HepG2 (cell line): Measurements from ENCODE around the gene CTU2. TPM values are rescaled to one million over a fixed set of nuclear protein-coding genes. Genes with fewer than 3 reads are reported as not detected.

Experiments
- ATAC-seq: fragments of 200-7000 bp; cut with Tn5 transposase; 3 replicates; pipeline ENCODE4 v1.9.1; 2020; ENCODE audit warnings: mild to moderate bottlenecking, moderate library complexity
- BruUV-seq: library from RNA; stranded (reverse); fragments of 400-500 nt; replicated peaks from 2 replicates; lab custom pipeline; 2021; lab: Mats Ljungman, UMichigan
- CTCF ChIA-PET: fragments of 300-600 bp; formaldehyde crosslinking; extraction: SDS; loops from one replicate; lab custom pipeline; 2021; ENCODE audit warnings: low total read pairs, inconsistent platforms, low intra/inter-chr PET ratio; lab: Yijun Ruan, JAX
- POLR2A ChIA-PET: fragments of 350-600 bp; sonication (Branson Sonifier 250); formaldehyde crosslinking; loops from one replicate; lab custom pipeline; 2020; ENCODE audit warnings: antibody characterized with exemption, inconsistent platforms; lab: Yijun Ruan, JAX
- DNase-seq: peaks from one replicate; pipeline ENCODE4 v3.0.0-alpha.2; 2015; ENCODE audit warnings: low spot score
- FAIRE-seq: peaks from 3 replicates; lab custom pipeline; 2011; peaks lifted over from hg19 to GRCh38; lab: Jason Lieb, UNC
- H2AFZ ChIP-seq: one replicate; pipeline ENCODE4 v1.6.1; 2011; ENCODE audit warnings: low read length, inconsistent platforms
- H3K27ac ChIP-seq: fragments of 300-600 bp; 3 replicates; pipeline ENCODE4 v1.8.0; 2011; ENCODE audit warnings: mixed run types, mild to moderate bottlenecking, mixed read lengths, low read length, inconsistent platforms; ENCODE audit not compliant: insufficient read depth; ENCODE audit errors: extremely low read length
- H3K27me3 ChIP-seq, 2 experiments: fragments of 200-600 bp in 1 of 2; 2 replicates in 1 of 2; 3 replicates in 1 of 2; pipeline versions ENCODE4 v1.6.0 to v1.8.0; 2011; ENCODE audit warnings: low read length in 2 of 2, mild to moderate bottlenecking in 2 of 2, moderate library complexity in 2 of 2, inconsistent platforms in 1 of 2; ENCODE audit not compliant: insufficient read depth in 2 of 2, control insufficient read depth in 1 of 2
- H3K36me3 ChIP-seq, 2 experiments: fragments of 200-600 bp in 1 of 2; replicated peaks in 1 of 2; 2 replicates in 1 of 2; 3 replicates in 1 of 2; pipeline versions ENCODE4 v1.5.1 to v1.8.0; 2011; ENCODE audit warnings: low read length in 2 of 2, inconsistent platforms in 1 of 2; ENCODE audit not compliant: insufficient read depth in 2 of 2, control insufficient read depth in 1 of 2
- H3K4me1 ChIP-seq: 2 replicates; pipeline ENCODE4 v1.5.1; 2012; ENCODE audit warnings: low read length, inconsistent platforms; ENCODE audit not compliant: insufficient read depth
- H3K4me2 ChIP-seq: 2 replicates; pipeline ENCODE4 v1.6.0; 2011; ENCODE audit warnings: low read depth, low read length, inconsistent platforms
- H3K4me3 ChIP-seq, 3 experiments: fragments of 200-600 bp in 1 of 3; sonication (generic), shearing (Covaris generic) in 1 of 3; replicated peaks in 1 of 3; 2 replicates each; pipeline ENCODE4 v1.5.1; 2011 to 2016; ENCODE audit warnings: low read length in 3 of 3, inconsistent platforms in 2 of 3, low read depth in 2 of 3, mild to moderate bottlenecking in 2 of 3, control low read depth in 1 of 3, mixed read lengths in 1 of 3; ENCODE audit not compliant: insufficient read depth in 1 of 3
- H3K79me2 ChIP-seq: one replicate; pipeline ENCODE4 v1.6.1; 2011; ENCODE audit warnings: low read length, inconsistent platforms; ENCODE audit not compliant: insufficient read depth
- H3K9ac ChIP-seq: 2 replicates; pipeline ENCODE4 v1.6.0; 2011; ENCODE audit warnings: mild to moderate bottlenecking, low read depth, low read length, inconsistent platforms; ENCODE audit not compliant: insufficient read depth
- H3K9me3 ChIP-seq: 2 replicates; pipeline ENCODE4 v1.5.1; 2012; ENCODE audit warnings: mild to moderate bottlenecking, low read length
- H4K20me1 ChIP-seq: 2 replicates; pipeline ENCODE4 v1.6.0; 2011; ENCODE audit warnings: inconsistent platforms, mild to moderate bottlenecking, low read length, moderate library complexity; ENCODE audit not compliant: insufficient read depth
- NR2C2 ChIP-seq: sonication (generic); formaldehyde crosslinking; IDR thresholded peaks from 2 replicates; pipeline ENCODE4 v1.4.0; 2020; ENCODE audit warnings: missing genetic modification reagents, mild to moderate bottlenecking, moderate library complexity, borderline replicate concordance
- RFX3 ChIP-seq: IDR thresholded peaks from 2 replicates; pipeline ENCODE4 v1.6.1; 2016; ENCODE audit warnings: missing biosample characterization, missing genetic modification reagents
- ZBTB8A ChIP-seq: sonication (generic); formaldehyde crosslinking; IDR thresholded peaks from 2 replicates; pipeline ENCODE4 v1.4.0; 2020; ENCODE audit warnings: mild to moderate bottlenecking, low read depth, missing genetic modification reagents, borderline replicate concordance
- ZNF337 ChIP-seq: sonication (generic); formaldehyde crosslinking; IDR thresholded peaks from 2 replicates; pipeline ENCODE4 v1.5.1; 2020; ENCODE audit warnings: missing genetic modification reagents, low read depth, mild to moderate bottlenecking, borderline replicate concordance
- ZNF629 ChIP-seq: sonication (generic); formaldehyde crosslinking; conservative IDR thresholded peaks from 2 replicates; pipeline ENCODE4 v1.5.0; 2020; ENCODE audit warnings: missing genetic modification reagents
- ZNF713 ChIP-seq: sonication (generic); formaldehyde crosslinking; IDR thresholded peaks from 2 replicates; pipeline ENCODE4 v1.4.0; 2020; ENCODE audit warnings: mild to moderate bottlenecking, missing genetic modification reagents
- WGBS: methylation state at CpG from one replicate; pipeline ENCODE4 v1.1.6; 2017; ENCODE audit warnings: low lambda C conversion rate; 5-methylcytosine and 5-hydroxymethylcytosine counted together
- in situ Hi-C: cut with HindIII; loops from 2 replicates; pipeline ENCODE4 v1.10.0; 2017; ENCODE audit warnings: low pct_unique_long_range_greater_than_20kb; ENCODE audit not compliant: extremely low pct_ligation_motif_present
- intact Hi-C: fragments of 100-400 bp; cut with micrococcal nuclease; formaldehyde crosslinking; loops from one replicate; pipeline ENCODE4 v1.10.0; 2022; ENCODE audit not compliant: unreplicated experiment
- polyA plus RNA-seq, 8 experiments: library from polyadenylated mRNA; depleted of rRNA in 3 of 8; stranded (reverse) in 7 of 8; unstranded in 1 of 8; fragments of >200 nt; fragmentation: Illumina TruSeq in 4 of 8; extraction: Trizol in 4 of 8; gene quantifications; 2 replicates each; pipeline versions ENCODE4 v1.2.1 to v1.2.3, GENCODE V29; 2011 to 2016; ENCODE audit warnings: low read depth in 4 of 8, missing spikeins in 1 of 8, mixed read lengths in 1 of 8; ENCODE audit not compliant: insufficient read depth in 1 of 8
- total RNA-seq, 5 experiments: library from RNA; depleted of rRNA; stranded (reverse); fragments of >200 nt; fragmentation: Illumina TruSeq; extraction: Trizol; gene quantifications; 2 replicates each; pipeline ENCODE4 v1.2.3, GENCODE V29; 2016; ENCODE audit warnings: low read depth in 1 of 5
- TF ChIP-seq, protein P1 (sequence below), 2 experiments: sonication (generic) in 1 of 2; formaldehyde crosslinking in 1 of 2; IDR thresholded peaks; 2 replicates each; pipeline versions ENCODE4 v1.4.0 to v1.6.1; 2016 to 2020; ENCODE audit warnings: borderline replicate concordance in 1 of 2, low read depth in 1 of 2, mild to moderate bottlenecking in 1 of 2, missing genetic modification reagents in 1 of 2

CTU2 gene
- total and polyA plus RNA-seq, 2 of the 13 experiments (the other 11 are each of a cell fraction or from before 2014, with no cell fraction given) = 13.3 to 21.9 TPM

DNA sequence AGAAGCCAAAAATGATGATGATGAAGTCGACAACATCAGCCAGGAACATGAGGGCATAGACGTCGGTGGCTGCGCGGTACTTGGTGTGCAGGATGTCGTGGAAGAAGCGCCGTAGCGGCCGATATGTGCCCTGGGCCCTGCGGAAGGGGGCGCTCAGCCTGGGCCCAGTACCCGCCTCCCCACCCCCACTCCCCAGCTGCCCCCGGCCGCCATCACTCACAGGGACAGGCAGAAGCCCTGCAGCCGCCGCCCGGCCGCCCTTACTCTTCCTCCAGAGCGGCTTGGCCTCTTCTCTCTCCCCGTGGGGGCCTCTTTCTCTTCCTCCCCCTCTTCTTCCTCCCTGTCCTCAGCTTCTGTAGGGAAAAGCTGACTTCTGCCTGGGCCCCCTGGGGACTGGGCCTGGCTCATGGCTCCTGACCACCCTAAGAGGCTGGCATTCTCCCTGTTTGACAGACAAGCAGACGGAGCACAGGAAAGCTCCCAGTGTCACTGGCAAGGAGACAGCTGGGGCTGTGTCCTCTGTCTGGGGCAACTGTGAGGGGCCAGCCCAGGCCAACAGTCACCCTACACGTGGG is 14.2 kb downstream of the CTU2 start:
- peaks cover 67 to 94% of the 10 kb centered on the region in 2 experiments; a peak in 4 of 5 replicates for H3K36me3 ChIP-seq
- CTCF ChIA-PET = no interaction called here
- BruUV-seq = no TSS peak

More for the DNA sequence above, 14.2 kb downstream of the CTU2 start:
- Histone ChIP-seq H3K27me3 (no peaks in the 10 kb centered on the region), H3K9ac (no peak overlapping the region), H4K20me1 (no peaks in the 10 kb centered on the region), H3K4me1 (no peaks in the 10 kb centered on the region), H3K4me2 (no peak overlapping the region), H3K9me3 (no peaks in the 10 kb centered on the region), H3K27ac (no peak overlapping the region), H3K79me2 (no peaks in the 10 kb centered on the region), H2AFZ (no peak overlapping the region), H3K4me3 (no peak overlapping the region)
- in situ Hi-C loops (no loop called here), intact Hi-C loops (no loop called here)
- DNase-seq = no peak
- 97% methylated on average over 23 of the region's 23 CpGs for WGBS
- POLR2A ChIA-PET = no interaction called here
- no peak for ATAC-seq
- FAIRE-seq = no peak
- no peak for TF ChIP-seq ZNF629
- TF ChIP-seq NR2C2 (CRISPR knock-in tag) = no peak
- TF ChIP-seq, protein P1, sequence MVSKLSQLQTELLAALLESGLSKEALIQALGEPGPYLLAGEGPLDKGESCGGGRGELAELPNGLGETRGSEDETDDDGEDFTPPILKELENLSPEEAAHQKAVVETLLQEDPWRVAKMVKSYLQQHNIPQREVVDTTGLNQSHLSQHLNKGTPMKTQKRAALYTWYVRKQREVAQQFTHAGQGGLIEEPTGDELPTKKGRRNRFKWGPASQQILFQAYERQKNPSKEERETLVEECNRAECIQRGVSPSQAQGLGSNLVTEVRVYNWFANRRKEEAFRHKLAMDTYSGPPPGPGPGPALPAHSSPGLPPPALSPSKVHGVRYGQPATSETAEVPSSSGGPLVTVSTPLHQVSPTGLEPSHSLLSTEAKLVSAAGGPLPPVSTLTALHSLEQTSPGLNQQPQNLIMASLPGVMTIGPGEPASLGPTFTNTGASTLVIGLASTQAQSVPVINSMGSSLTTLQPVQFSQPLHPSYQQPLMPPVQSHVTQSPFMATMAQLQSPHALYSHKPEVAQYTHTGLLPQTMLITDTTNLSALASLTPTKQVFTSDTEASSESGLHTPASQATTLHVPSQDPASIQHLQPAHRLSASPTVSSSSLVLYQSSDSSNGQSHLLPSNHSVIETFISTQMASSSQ (IDR thresholded peaks at IDR 0.05; ENCODE audit: low read depth) = no peak
- TF ChIP-seq, protein P1 (CRISPR knock-in tag; IDR thresholded peaks at IDR 0.05; ENCODE audit: borderline replicate concordance) = no peak
- TF ChIP-seq RFX3 = no peak
- TF ChIP-seq ZNF713 (CRISPR knock-in tag) = no peak
- no peak for TF ChIP-seq ZBTB8A (CRISPR knock-in tag)
- no peak for TF ChIP-seq ZNF337
